GM12892 (cell line): ENCODE results near the gene MVB12B.

Source experiments
- POLR2A ChIP-seq: IDR thresholded peaks from 2 replicates; pipeline ENCODE4 v1.6.1; 2011; ENCODE audit warnings: low read depth, low read length, control low read depth
- POLR2AphosphoS5 ChIP-seq: IDR thresholded peaks from 2 replicates; pipeline ENCODE4 v1.6.1; 2011; ENCODE audit warnings: low read depth, low read length, control low read depth

GRCh38 chr9:126403397-126403796 is 76.8 kb downstream of the MVB12B start:
- no peak for TF ChIP-seq POLR2AphosphoS5
- no peak for TF ChIP-seq POLR2A
